NCI-H187 (cell line): Measurements from ENCODE around the gene DRAP1.
"Not testable (repeated sequence)": the region's sequence is repeated elsewhere in the genome, so short reads cannot be mapped to it uniquely, and the experiment has no call there.

Experiments
- DNase-seq, 2 experiments: peaks; one replicate each; lab custom pipeline; 2025; lab: John Stamatoyannopoulos, UW

DRAP1 gene

GRCh38 chr11:65931773-65932557 lies 12.7 kb downstream of the DRAP1 start:
- DNase-seq: no peak

GRCh38 chr11:65932558-65932919 lies 13.3 kb downstream of the DRAP1 start:
- DNase-seq: no peak

GRCh38 chr11:65934014-65934413 lies 14.8 kb downstream of the DRAP1 start:
- no peak for DNase-seq

DNA sequence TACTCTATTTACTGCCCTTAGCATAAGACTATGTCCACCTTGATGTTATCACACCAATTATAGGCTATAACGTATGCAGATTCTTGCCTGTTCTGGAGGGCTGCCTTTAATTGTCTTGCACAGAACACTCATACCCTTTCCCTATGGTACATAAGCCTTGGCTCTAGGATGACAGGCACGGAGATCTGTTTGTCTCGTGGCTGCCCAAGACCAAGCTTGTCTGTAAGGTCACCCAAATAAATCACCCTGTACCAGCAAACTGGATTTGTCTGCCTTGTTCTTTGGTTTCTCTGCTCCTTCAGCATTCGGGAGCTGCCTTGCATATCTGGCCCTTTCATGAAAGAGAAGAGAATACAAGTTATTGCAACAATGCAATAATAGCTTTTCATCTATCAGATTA lies 18.5 kb downstream of the DRAP1 start:
- no peak for DNase-seq

- DNase-seq: no peak
These were observed 22.6 kb downstream of the DRAP1 start for GRCh38 chr11:65941720-65942310.

DNA sequence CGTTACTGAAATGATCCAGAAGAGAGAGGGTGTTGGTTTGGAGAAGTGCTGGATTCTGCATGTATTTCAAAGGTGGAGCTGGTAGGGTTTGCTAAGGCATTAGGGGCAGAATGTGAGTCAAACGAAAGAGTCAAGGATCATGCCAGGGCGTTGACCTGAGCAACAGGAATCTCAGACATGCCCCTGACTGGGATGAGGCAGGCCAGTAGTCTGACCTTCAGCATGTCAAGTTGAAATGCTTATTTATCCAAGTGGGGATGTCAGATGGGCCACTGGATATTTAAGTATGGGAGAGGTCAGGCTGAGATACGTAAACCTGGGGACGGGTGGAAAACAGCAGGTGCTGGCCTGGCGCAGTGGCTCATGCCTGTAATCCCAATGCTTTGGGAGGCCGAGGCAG lies 23.3 kb downstream of the DRAP1 start:
- DNase-seq: no peak

GRCh38 chr11:65944191-65944590 lies 25.0 kb downstream of the DRAP1 start:
- no peak for DNase-seq

GRCh38 chr11:65944767-65945166 lies 25.5 kb downstream of the DRAP1 start:
- DNase-seq: no peak

DNA sequence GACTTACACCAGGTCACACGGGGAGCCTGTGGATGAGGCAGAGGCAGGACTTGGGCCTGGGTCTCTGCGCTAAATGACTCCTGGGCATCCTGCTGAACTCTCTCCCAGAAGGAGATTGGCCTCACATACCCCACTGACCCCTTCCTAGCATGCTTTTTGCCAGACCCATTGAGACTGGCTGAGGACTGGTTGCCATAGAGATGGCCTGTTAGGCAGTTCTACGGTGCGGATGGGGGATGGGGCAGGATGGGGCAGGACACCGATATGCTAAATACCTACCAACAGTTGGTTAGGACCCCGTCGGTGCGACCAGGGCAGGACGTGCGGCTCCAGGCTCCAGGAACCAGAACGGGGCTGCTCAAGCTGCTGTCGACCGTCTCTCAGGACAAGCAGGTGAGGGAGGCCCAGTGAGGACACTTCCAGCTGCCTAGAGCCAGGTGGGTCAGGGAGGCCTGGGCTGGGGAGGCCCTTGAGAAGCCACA lies 26.2 kb downstream of the DRAP1 start, which contains the start of gene TSGA10IP:
Gene TSGA10IP (plus strand): TSS at position 51 of the 482 bp plus-strand sequence. CDS start 196 bp downstream, at position 247.
- no peak for DNase-seq

DNA sequence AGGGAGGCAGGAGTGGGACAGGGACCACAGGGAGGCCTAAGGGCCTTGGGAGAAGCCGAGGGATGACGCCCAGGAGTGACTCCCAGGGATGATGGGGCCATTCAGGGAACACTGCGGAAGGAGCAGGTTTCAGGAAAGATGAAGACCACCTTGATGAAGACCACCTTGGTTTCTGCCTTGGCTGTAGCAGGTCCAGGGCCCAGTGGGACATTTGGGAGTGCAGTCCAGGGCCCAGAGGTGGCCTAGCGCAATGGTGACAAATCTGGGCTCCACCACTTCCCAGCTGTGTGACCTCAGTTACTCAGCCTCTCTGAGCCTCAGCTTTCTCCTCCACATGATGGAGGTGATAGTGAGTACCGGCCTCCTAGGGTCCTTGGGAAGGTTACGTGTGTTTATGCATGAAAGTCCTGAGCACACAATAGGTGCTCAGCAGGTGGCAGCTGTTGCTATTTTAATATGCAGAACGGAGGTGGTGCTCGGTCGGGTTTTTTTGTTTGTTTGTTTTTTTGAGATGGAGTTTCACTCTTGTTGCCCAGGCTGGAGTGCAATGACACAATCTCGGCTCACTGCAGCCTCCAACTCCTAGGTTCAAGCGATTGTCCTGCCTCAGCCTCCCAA lies 26.8 kb downstream of the DRAP1 start:
- no peak for DNase-seq

- DNase-seq: no peak
These were observed 27.4 kb downstream of the DRAP1 start for GRCh38 chr11:65946655-65947054.

GRCh38 chr11:65947133-65947532 lies 27.9 kb downstream of the DRAP1 start:
- no peak for DNase-seq

DNA sequence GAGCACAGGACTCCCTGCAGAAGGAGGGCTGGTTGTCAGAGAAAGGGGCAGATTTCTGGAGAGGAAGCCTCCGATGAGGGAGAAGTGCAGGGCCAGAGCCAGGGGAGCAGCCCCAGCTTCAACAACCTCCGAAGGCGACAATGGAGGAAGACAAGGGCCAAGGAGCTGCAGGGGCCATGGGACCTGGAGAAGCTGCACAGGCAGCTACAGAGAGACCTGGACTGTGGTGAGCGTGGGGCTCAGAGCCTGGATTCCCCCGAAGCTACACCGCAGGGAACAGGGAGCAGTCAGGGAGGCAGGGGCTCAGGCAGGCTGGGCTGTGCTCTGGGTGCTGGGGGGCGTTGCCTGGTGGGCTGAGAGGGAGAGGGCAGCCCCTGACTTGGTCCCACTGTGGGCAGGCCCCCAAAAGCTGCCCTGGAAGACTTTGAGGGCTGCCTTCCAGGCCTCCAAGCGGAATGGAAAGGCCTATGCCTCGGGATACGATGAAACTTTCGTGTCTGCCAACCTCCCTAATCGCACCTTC lies 28.4 kb downstream of the DRAP1 start:
- no peak for DNase-seq

- not testable (repeated sequence) for DNase-seq
These were observed 31.5 kb downstream of the DRAP1 start for GRCh38 chr11:65950711-65951110.

DNA sequence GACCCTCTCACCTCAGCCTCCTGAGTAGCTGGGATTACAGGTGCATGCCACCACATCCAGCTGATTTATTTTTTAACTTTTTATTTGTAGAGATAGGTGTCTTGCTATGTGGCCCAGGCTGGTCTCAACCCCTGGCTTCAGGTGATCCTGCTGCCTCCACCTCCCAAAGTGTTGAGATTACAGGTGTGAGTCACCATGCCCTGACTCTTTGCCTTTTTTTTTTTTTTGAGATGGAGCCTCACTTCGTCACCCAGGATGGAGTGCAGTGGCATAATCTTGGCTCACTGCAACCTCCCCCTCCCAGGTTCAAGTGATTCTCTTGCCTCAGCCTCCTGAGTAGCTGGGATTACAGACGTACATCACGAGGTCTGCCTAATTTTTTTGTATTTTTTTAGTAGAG lies 32.4 kb downstream of the DRAP1 start:
- DNase-seq: not testable (repeated sequence)

GRCh38 chr11:65952052-65952521 lies 32.9 kb downstream of the DRAP1 start:
- no peak for DNase-seq

GRCh38 chr11:65953471-65953870 lies 34.2 kb downstream of the DRAP1 start:
- DNase-seq: no peak

DNA sequence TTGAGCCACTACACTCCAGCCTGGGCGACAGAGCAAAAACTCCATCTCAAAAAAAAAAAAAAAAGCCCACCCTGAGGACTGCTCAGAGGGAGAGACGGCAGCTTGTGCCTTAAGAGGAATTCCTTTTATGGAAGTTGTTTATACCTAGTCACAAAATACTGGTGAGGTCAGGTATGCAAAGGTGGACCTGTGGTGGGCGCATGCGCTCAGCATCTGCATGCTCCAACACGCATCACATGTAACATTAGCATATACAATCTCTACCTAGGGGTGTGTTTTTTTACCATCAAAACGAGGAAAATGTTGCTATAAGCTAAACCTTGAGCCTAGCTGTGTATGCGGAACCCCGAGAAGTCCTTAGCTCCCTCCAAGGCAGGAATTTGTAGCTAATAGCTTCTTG lies 35.5 kb downstream of the DRAP1 start:
- no peak for DNase-seq

DNA sequence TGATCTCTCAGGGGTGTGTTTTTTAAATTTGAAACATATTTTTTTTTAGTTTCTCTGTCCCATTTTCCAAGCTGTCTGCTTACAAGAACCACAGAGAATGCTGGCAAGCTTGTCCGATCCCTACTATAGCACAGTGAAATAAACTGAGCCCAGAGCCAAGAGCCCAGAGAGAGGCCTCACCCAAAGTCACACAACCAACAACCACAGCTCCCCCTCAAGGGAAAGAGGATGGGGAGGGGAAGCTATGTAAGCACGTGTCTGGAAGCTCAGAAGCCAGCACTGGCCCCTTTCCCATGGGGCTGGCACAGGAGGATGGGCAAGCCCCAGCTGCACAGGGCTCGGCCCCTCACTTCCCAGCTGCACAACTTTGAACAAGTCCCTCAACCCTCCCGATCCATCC lies 39.1 kb downstream of the DRAP1 start:
- no peak for DNase-seq

DNA sequence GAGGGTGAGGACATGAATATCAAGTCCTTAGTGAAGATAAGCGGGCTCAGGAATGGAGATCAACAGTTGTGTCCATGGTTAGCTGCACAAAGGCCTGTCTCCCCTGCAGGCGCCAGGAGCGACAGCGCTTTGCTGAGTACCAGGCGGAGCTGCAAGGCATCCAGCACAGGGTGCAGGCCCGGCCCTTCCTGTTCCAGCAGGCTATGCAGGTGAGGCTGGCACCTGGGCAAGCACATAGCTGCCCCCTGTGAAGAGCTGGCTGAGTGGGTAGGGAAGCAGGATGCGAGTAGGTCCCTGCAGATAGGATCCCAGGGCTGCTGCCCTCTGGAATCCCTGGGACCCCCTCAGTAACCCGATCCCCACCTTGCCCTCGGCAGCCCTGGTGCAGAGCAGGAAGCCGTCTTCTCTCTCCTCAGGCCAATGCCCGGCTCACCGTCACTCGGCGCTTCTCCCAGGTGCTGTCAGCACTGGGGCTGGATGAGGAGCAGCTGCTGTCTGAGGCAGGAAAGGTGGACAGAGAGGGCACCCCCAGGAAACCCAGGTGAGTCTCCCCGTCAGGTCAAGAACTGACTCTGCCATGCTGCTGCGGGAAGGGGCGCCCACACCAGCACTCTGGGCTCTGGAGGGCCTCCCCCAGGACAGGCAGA lies 39.7 kb downstream of the DRAP1 start:
- no peak for DNase-seq

- DNase-seq: no peak
These were observed 41.6 kb downstream of the DRAP1 start for GRCh38 chr11:65960824-65961266.
